IPS DF 6.9 (cell line): ENCODE measurements around the gene VPS33B.
"Not testable (repeated sequence)": the region's sequence is repeated elsewhere in the genome, so short reads cannot be mapped to it uniquely, and the experiment has no call there.

Experiments used
- DNase-seq: peaks from one replicate; pipeline ENCODE4 v3.0.0-alpha.2; 2013; ENCODE audit warnings: low read depth, low spot score
- H3K27ac ChIP-seq: one replicate; pipeline ENCODE4 v1.5.1; 2013; ENCODE audit warnings: low read length, control low read depth
- H3K27me3 ChIP-seq: 2 replicates; pipeline ENCODE4 v1.6.1; 2013; ENCODE audit warnings: mild to moderate bottlenecking, low read length; ENCODE audit not compliant: control insufficient read depth, insufficient read depth
- H3K36me3 ChIP-seq: 2 replicates; pipeline ENCODE4 v1.6.1; 2013; ENCODE audit warnings: low read length; ENCODE audit not compliant: control insufficient read depth, insufficient read depth
- H3K4me1 ChIP-seq: 2 replicates; pipeline ENCODE4 v1.6.1; 2013; ENCODE audit warnings: low read length; ENCODE audit not compliant: control insufficient read depth, insufficient read depth
- H3K4me3 ChIP-seq: 2 replicates; pipeline ENCODE4 v1.5.1; 2013; ENCODE audit warnings: mild to moderate bottlenecking, low read length
- H3K9me3 ChIP-seq: 2 replicates; pipeline ENCODE4 v1.6.1; 2013; ENCODE audit warnings: low read length, inconsistent platforms; ENCODE audit not compliant: control insufficient read depth, insufficient read depth
- WGBS: extraction: QIAGEN DNeasy Blood & Tissue Kit; methylation state at CpG from one replicate; pipeline ENCODE4 v1.1.7; 2013; ENCODE audit warnings: mixed read lengths, missing lambda C conversion rate; ENCODE audit not compliant: insufficient read length, insufficient coverage; 5-methylcytosine and 5-hydroxymethylcytosine counted together

VPS33B gene

DNA sequence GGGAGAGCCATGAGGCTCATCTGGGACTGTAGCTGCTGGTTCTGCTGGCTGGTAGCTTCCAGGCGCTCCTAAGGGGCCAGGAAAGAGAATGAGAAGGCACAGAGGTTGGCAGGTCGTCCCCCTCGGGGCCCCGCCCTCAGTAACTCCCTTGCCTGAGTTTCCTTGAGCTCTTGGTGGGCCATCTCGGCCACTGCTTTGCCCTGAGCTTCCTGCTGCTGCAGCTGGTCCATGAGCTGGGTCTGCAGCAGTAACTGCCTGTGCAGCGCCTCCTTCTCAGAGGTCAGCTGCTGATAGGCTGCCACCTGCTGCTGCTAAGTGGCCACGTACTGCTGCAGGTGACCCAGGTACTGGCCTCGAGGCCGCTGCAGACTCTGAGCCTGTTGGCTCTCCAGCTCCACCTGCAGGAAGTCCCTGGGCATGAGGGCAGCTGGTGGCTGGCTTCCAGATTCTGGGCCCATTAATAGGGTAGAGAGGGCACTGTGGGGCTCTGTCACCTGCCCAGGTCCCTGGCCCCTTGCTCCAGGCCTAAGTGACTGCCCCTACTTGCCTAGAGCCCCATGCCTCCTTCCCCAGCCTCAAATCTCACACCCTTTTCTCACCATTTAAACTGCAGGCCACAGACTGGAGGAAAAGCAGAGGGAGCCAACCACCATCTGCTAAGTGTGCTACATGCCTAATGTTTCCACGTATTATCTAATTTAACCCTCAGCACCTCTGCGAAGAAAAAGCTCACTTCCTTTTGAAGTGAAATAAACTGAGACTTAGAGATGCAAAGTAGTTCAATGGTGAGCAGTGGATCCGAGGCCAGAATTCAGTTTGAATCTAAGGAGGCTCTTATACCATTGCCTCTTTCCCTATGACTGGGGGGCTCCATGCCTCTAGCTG is 10.8 kb upstream of the VPS33B start:
- H3K27ac ChIP-seq: no peak overlapping the region

GRCh38 chr15:91031796-91032195 is 9.4 kb upstream of the VPS33B start:
- no peaks in the 10 kb centered on the region for H3K36me3 ChIP-seq
- H3K27me3 ChIP-seq: no peaks in the 10 kb centered on the region
- no peak overlapping the region for H3K27ac ChIP-seq
- no CpG with 5 or more reads among the region's 10 CpGs for WGBS
- H3K4me1 ChIP-seq: no peaks in the 10 kb centered on the region
- no peaks in the 10 kb centered on the region for H3K9me3 ChIP-seq
- no peak for DNase-seq
- no peak overlapping the region for H3K4me3 ChIP-seq

More for the DNA sequence above, 10.8 kb upstream of the VPS33B start:
- no peaks in the 10 kb centered on the region for H3K27me3 ChIP-seq
- H3K4me1 ChIP-seq: no peaks in the 10 kb centered on the region
- no peaks in the 10 kb centered on the region for H3K9me3 ChIP-seq
- no CpG with 5 or more reads among the region's 12 CpGs for WGBS
- DNase-seq: peak; percentile 87
- no peaks in the 10 kb centered on the region for H3K36me3 ChIP-seq
- no peak overlapping the region for H3K4me3 ChIP-seq

DNA sequence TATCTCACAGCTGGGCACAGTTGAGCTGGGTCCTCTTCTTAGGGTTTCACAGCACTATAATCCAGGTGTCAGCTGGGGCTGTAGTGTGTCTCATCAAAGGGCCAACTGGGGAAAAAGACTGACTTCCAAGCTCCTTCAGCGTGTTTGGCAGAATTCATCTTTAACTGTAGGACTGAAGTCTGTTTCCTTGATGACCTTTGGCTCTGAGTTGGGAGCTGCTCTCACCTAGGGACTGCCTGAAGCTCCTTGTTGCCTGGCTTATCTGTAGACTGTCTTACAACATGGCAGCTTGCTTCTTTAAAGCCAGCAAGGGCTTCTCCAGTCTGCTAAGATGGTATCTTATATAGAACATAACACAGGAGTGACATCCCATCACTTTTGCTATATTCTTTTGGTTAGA is 5.3 kb upstream of the VPS33B start:
- Histone ChIP-seq H3K4me3 (no peak overlapping the region), H3K9me3 (no peaks in the 10 kb centered on the region), H3K36me3 (no peaks in the 10 kb centered on the region), H3K4me1 (no peaks in the 10 kb centered on the region), H3K27ac (no peak overlapping the region), H3K27me3 (no peaks in the 10 kb centered on the region)
- DNase-seq: no peak
- WGBS: no CpG with 5 or more reads among the region's 1 CpG

DNA sequence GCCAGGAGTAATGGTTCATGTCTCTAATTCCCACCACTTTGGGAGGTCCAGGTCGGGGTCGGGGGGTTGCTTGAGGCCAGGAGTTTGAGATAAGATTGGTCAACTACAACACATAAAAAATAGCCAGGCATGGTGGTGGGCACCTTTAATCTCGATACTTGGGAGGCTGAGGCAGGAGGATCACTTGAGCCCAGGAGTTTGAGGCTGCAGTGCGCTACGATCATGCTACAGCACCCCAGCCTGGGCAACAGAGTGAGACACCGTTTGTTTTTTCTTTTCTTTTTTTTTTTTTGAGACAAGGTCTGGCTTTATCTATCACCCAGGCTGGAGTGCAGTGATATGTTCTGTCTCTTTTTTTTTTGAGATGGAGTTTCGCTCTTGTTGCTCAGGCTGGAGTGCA is 1.3 kb upstream of the VPS33B start:
- no peaks in the 10 kb centered on the region for H3K9me3 ChIP-seq
- no CpG with 5 or more reads among the region's 7 CpGs for WGBS
- no peak for DNase-seq
- H3K4me3 ChIP-seq: no peak overlapping the region
- H3K27ac ChIP-seq: no peak overlapping the region
- no peaks in the 10 kb centered on the region for H3K36me3 ChIP-seq
- no peaks in the 10 kb centered on the region for H3K27me3 ChIP-seq
- H3K4me1 ChIP-seq: no peaks in the 10 kb centered on the region

DNA sequence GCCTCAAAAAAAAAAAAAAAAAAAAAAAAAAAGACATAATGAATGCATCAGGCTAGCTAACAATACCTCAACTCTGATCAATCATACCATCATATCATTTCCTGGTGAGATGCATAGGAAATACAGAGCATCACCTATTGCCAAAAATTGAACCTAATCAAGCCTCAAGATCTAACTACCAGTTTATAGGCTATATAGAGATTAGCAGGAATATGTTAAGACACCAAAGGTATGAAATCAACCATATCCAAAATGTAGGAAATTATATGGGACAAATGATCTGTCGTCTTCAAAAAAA is 387 bp upstream of the VPS33B start:
- Histone ChIP-seq H3K4me3 (peak overlapping the region; percentile 89; the same call in 1 of the 2 replicates), H3K27me3 (no peaks in the 10 kb centered on the region), H3K9me3 (no peaks in the 10 kb centered on the region), H3K4me1 (no peaks in the 10 kb centered on the region), H3K36me3 (no peaks in the 10 kb centered on the region), H3K27ac (no peak overlapping the region)
- no CpG with 5 or more reads among the region's 1 CpG for WGBS
- no peak for DNase-seq

- WGBS: no CpG with 5 or more reads among the region's 4 CpGs
- DNase-seq: no peak
- Histone ChIP-seq H3K9me3 (no peaks in the 10 kb centered on the region), H3K27ac (no peak overlapping the region), H3K4me3 (peak overlapping the region; percentile 89), H3K27me3 (no peaks in the 10 kb centered on the region), H3K36me3 (peaks cover 2% of the 10 kb centered on the region; the same call in 1 of the 2 replicates), H3K4me1 (no peaks in the 10 kb centered on the region)
Measured at GRCh38 chr15:91021516-91022074, 799 bp downstream of the VPS33B start.

DNA sequence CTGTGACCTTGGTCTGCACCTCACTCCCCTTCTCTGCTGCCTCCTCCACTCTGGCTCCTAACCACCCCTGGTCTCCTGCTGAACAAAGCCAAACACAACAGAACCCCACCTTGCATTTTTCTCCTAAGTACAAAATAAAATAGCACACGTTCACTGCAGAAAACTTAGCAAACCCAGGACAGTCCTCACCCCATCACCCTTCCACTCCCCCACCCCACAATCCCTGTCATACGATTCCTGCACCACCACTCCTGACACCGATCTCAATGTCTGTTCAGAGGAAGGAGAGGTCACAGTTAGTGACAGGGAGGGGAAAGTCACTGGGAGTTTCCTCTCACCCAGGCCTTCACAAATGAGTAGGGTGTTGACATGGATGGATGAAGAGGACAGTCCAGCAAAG is 4.2 kb downstream of the VPS33B start:
- WGBS: no CpG with 5 or more reads among the region's 3 CpGs
- no peak overlapping the region for H3K4me3 ChIP-seq

GRCh38 chr15:91017716-91018115 is 4.7 kb downstream of the VPS33B start:
- Histone ChIP-seq H3K27me3 (no peaks in the 10 kb centered on the region), H3K9me3 (no peaks in the 10 kb centered on the region), H3K27ac (no peak overlapping the region), H3K4me3 (no peak overlapping the region), H3K36me3 (peaks cover 9% of the 10 kb centered on the region; the same call in 1 of the 2 replicates), H3K4me1 (no peaks in the 10 kb centered on the region)
- DNase-seq: no peak
- WGBS: no CpG with 5 or more reads among the region's 5 CpGs

More for the DNA sequence above, 4.2 kb downstream of the VPS33B start:
- H3K9me3 ChIP-seq: no peaks in the 10 kb centered on the region
- H3K4me1 ChIP-seq: no peaks in the 10 kb centered on the region
- H3K27me3 ChIP-seq: no peaks in the 10 kb centered on the region
- H3K27ac ChIP-seq: no peak overlapping the region
- no peak for DNase-seq
- peaks cover 9% of the 10 kb centered on the region; the same call in 1 of the 2 replicates for H3K36me3 ChIP-seq

GRCh38 chr15:91013701-91014100 is 8.7 kb downstream of the VPS33B start:
- H3K27ac ChIP-seq, H3K4me3 ChIP-seq, H3K27me3 ChIP-seq, DNase-seq, H3K36me3 ChIP-seq, H3K4me1 ChIP-seq, H3K9me3 ChIP-seq: not testable (repeated sequence)
- no CpG with 5 or more reads among the region's 10 CpGs for WGBS

- peaks cover 10% of the 10 kb centered on the region for H3K36me3 ChIP-seq
Measured at GRCh38 chr15:91007266-91007665, 15.1 kb downstream of the VPS33B start.

GRCh38 chr15:91001209-91001608 is 21.2 kb downstream of the VPS33B start:
- no peak overlapping the region for H3K4me3 ChIP-seq
- H3K27ac ChIP-seq: no peak overlapping the region
- no peak for DNase-seq
- WGBS: no CpG with 5 or more reads among the region's 3 CpGs
- no peaks in the 10 kb centered on the region for H3K4me1 ChIP-seq
- no peaks in the 10 kb centered on the region for H3K27me3 ChIP-seq
- H3K9me3 ChIP-seq: no peaks in the 10 kb centered on the region
- H3K36me3 ChIP-seq: peaks cover 25% of the 10 kb centered on the region

More at GRCh38 chr15:91007266-91007665, 15.1 kb downstream of the VPS33B start:
- H3K4me1 ChIP-seq: no peaks in the 10 kb centered on the region
- WGBS: no CpG with 5 or more reads among the region's 3 CpGs
- H3K27ac ChIP-seq: no peak overlapping the region
- H3K4me3 ChIP-seq: no peak overlapping the region
- no peaks in the 10 kb centered on the region for H3K27me3 ChIP-seq
- no peaks in the 10 kb centered on the region for H3K9me3 ChIP-seq
- DNase-seq: no peak
